IMR-90 (cell line): ENCODE measurements around the gene MSANTD1. TPM values are rescaled to one million over a fixed set of nuclear protein-coding genes. Genes with fewer than 3 reads are reported as not detected.

Experiments used
- ATAC-seq: fragments of 200-7000 bp; cut with Tn5 transposase; 2 replicates; pipeline ENCODE4 v1.9.1; 2020; ENCODE audit warnings: low read depth, mild to moderate bottlenecking, moderate library complexity
- BruUV-seq: library from RNA; stranded (reverse); fragments of 400-500 nt; replicated peaks from 2 replicates; lab custom pipeline; 2021; lab: Mats Ljungman, UMichigan
- CTCF ChIA-PET: fragments of 300-600 bp; formaldehyde crosslinking; extraction: SDS; loops from one replicate; lab custom pipeline; 2021; ENCODE audit warnings: antibody characterized with exemption; lab: Yijun Ruan, JAX
- POLR2A ChIA-PET: fragments of 300-600 bp; sonication (Branson Sonifier 250); formaldehyde crosslinking; loops from one replicate; lab custom pipeline; 2022; ENCODE audit warnings: antibody characterized with exemption; ENCODE audit not compliant: unreplicated experiment; lab: Charles Lee
- DNase-seq: peaks from one replicate; pipeline ENCODE4 v3.0.0; 2013
- H2AFZ ChIP-seq: replicated peaks from 2 replicates; pipeline ENCODE3; 2013; ENCODE audit warnings: low read length, mild to moderate bottlenecking; ENCODE audit not compliant: poor library complexity
- H2AK5ac ChIP-seq: 2 replicates; pipeline ENCODE4 v1.6.1; 2013; ENCODE audit warnings: low read depth, low read length, inconsistent platforms
- H2AK9ac ChIP-seq: replicated peaks from 2 replicates; pipeline ENCODE3; 2013; ENCODE audit warnings: mild to moderate bottlenecking, low read depth, low read length, moderate library complexity; ENCODE audit not compliant: poor library complexity
- H2BK120ac ChIP-seq: 2 replicates; pipeline ENCODE4 v1.6.1; 2013; ENCODE audit warnings: low read depth, low read length, inconsistent platforms
- H2BK15ac ChIP-seq: 3 replicates; pipeline ENCODE4 v1.6.1; 2013; ENCODE audit warnings: low read depth, low read length, inconsistent platforms
- H2BK20ac ChIP-seq: 2 replicates; pipeline ENCODE4 v1.6.1; 2013; ENCODE audit warnings: low read depth, mild to moderate bottlenecking, inconsistent platforms, low read length, moderate library complexity
- H2BK5ac ChIP-seq: 2 replicates; pipeline ENCODE4 v1.6.1; 2013; ENCODE audit warnings: mild to moderate bottlenecking, low read depth, low read length, inconsistent platforms; ENCODE audit not compliant: poor library complexity, severe bottlenecking
- H3K14ac ChIP-seq: replicated peaks from 2 replicates; pipeline ENCODE4 v1.6.1; 2013; ENCODE audit warnings: low read depth, low read length, inconsistent platforms
- H3K18ac ChIP-seq: 2 replicates; pipeline ENCODE4 v1.6.1; 2013; ENCODE audit warnings: low read depth, low read length, control low read depth
- H3K23ac ChIP-seq: 2 replicates; pipeline ENCODE4 v1.6.1; 2013; ENCODE audit warnings: low read depth, low read length, inconsistent platforms
- H3K27ac ChIP-seq: 2 replicates; pipeline ENCODE4 v1.5.1; 2013; ENCODE audit warnings: mild to moderate bottlenecking, control low read depth, low read length; ENCODE audit not compliant: insufficient read depth
- H3K27me3 ChIP-seq: 2 replicates; pipeline ENCODE4 v1.6.1; 2013; ENCODE audit warnings: low read length; ENCODE audit not compliant: control insufficient read depth, insufficient read depth
- H3K36me3 ChIP-seq: 2 replicates; pipeline ENCODE4 v1.6.1; 2013; ENCODE audit warnings: low read length, mixed read lengths; ENCODE audit not compliant: control insufficient read depth, insufficient read depth
- H3K4ac ChIP-seq: 2 replicates; pipeline ENCODE4 v1.6.1; 2013; ENCODE audit warnings: low read depth, low read length, inconsistent platforms
- H3K4me1 ChIP-seq: 2 replicates; pipeline ENCODE4 v1.6.1; 2013; ENCODE audit warnings: low read length, mixed read lengths; ENCODE audit not compliant: control insufficient read depth, insufficient read depth
- H3K4me2 ChIP-seq: 2 replicates; pipeline ENCODE4 v1.6.1; 2013; ENCODE audit warnings: low read depth, mild to moderate bottlenecking, control low read depth, low read length, moderate library complexity
- H3K4me3 ChIP-seq: 2 replicates; pipeline ENCODE4 v1.5.1; 2013; ENCODE audit warnings: low read depth, mild to moderate bottlenecking, control low read depth, low read length, moderate library complexity; ENCODE audit not compliant: insufficient read depth
- H3K56ac ChIP-seq: 2 replicates; pipeline ENCODE4 v1.6.1; 2013; ENCODE audit warnings: low read length, inconsistent platforms; ENCODE audit not compliant: insufficient read depth; ENCODE audit errors: extremely low read depth
- H3K79me1 ChIP-seq, 2 experiments: 2 replicates each; pipeline ENCODE4 v1.6.1; 2013; ENCODE audit warnings: low read length in 2 of 2, inconsistent platforms in 1 of 2, low read depth in 1 of 2
- H3K9ac ChIP-seq: 2 replicates; pipeline ENCODE4 v1.6.1; 2013; ENCODE audit warnings: low read depth, low read length, control low read depth
- H3K9me1 ChIP-seq: 2 replicates; pipeline ENCODE4 v1.6.1; 2013; ENCODE audit warnings: low read length, inconsistent platforms; ENCODE audit not compliant: insufficient read depth
- H3K9me3 ChIP-seq: 2 replicates; pipeline ENCODE4 v1.6.1; 2013; ENCODE audit warnings: low read length; ENCODE audit not compliant: control insufficient read depth, insufficient read depth
- H4K20me1 ChIP-seq: 2 replicates; pipeline ENCODE4 v1.6.1; 2013; ENCODE audit warnings: low read length, inconsistent platforms; ENCODE audit not compliant: insufficient read depth
- H4K5ac ChIP-seq: 2 replicates; pipeline ENCODE4 v1.6.1; 2013; ENCODE audit warnings: mild to moderate bottlenecking, low read depth, low read length, control low read depth
- H4K8ac ChIP-seq, 2 experiments: 2 replicates each; pipeline ENCODE4 v1.6.1; 2013; ENCODE audit warnings: low read depth in 2 of 2, low read length in 2 of 2, control low read depth in 1 of 2, inconsistent platforms in 1 of 2
- H4K91ac ChIP-seq: 2 replicates; pipeline ENCODE4 v1.6.1; 2013; ENCODE audit warnings: low read depth, low read length, inconsistent platforms; ENCODE audit not compliant: insufficient read depth
- BHLHE40 ChIP-seq: fragments of 150-350 bp; IDR thresholded peaks from 2 replicates; pipeline ENCODE4 v1.6.1; 2016; ENCODE audit warnings: mild to moderate bottlenecking, low read depth, low read length
- CEBPB ChIP-seq: IDR thresholded peaks from 2 replicates; pipeline ENCODE4 v1.6.1; 2012; ENCODE audit warnings: low read depth, low read length, improper control_type of control experiment
- CHD1 ChIP-seq: IDR thresholded peaks from 2 replicates; pipeline ENCODE4 v1.6.1; 2012; ENCODE audit warnings: low read depth, low read length, improper control_type of control experiment
- CTCF ChIP-seq: conservative IDR thresholded peaks from 2 replicates; pipeline ENCODE4 v1.5.1; 2012; ENCODE audit warnings: mild to moderate bottlenecking, low read depth, low read length, improper control_type of control experiment
- FOS ChIP-seq: fragments of 150-350 bp; IDR thresholded peaks from 2 replicates; pipeline ENCODE4 v1.6.1; 2016; ENCODE audit warnings: low read depth, low read length
- MAFK ChIP-seq: IDR thresholded peaks from 2 replicates; pipeline ENCODE4 v1.6.1; 2012; ENCODE audit warnings: low read depth, low read length, improper control_type of control experiment
- MAZ ChIP-seq: IDR thresholded peaks from 2 replicates; pipeline ENCODE4 v1.6.1; 2012; ENCODE audit warnings: low read depth, mild to moderate bottlenecking, low read length, improper control_type of control experiment, moderate library complexity, borderline replicate concordance
- MXI1 ChIP-seq: IDR thresholded peaks from 2 replicates; pipeline ENCODE4 v1.6.1; 2012; ENCODE audit warnings: low read depth, mild to moderate bottlenecking, low read length, moderate library complexity, borderline replicate concordance
- NFE2L2 ChIP-seq: fragments of 150-350 bp; IDR thresholded peaks from 2 replicates; pipeline ENCODE4 v1.6.1; 2016; ENCODE audit warnings: low read depth, mild to moderate bottlenecking, low read length
- POLR2A ChIP-seq: IDR thresholded peaks from 2 replicates; pipeline ENCODE4 v1.6.1; 2012; ENCODE audit warnings: mild to moderate bottlenecking, low read depth, low read length
- RAD21 ChIP-seq: IDR thresholded peaks from 2 replicates; pipeline ENCODE4 v1.6.1; 2012; ENCODE audit warnings: low read length, improper control_type of control experiment
- RCOR1 ChIP-seq: IDR thresholded peaks from 2 replicates; pipeline ENCODE4 v1.6.1; 2012; ENCODE audit warnings: mild to moderate bottlenecking, low read length, improper control_type of control experiment; ENCODE audit not compliant: insufficient replicate concordance
- RFX5 ChIP-seq: IDR thresholded peaks from 2 replicates; pipeline ENCODE4 v1.8.0; 2012; ENCODE audit warnings: low read depth, mild to moderate bottlenecking, low read length, moderate library complexity
- SMC3 ChIP-seq: fragments of 150-350 bp; IDR thresholded peaks from 2 replicates; pipeline ENCODE4 v1.6.1; 2016; ENCODE audit warnings: low read depth, mild to moderate bottlenecking, antibody characterized with exemption, low read length, moderate library complexity
- WGBS, 2 experiments: methylation state at CpG; one replicate each; pipeline versions ENCODE4 v1.1.5 to v1.1.7; 2013; ENCODE audit warnings: missing lambda C conversion rate in 2 of 2; ENCODE audit not compliant: insufficient read length in 1 of 2; ENCODE audit errors: extremely low coverage in 2 of 2; 5-methylcytosine and 5-hydroxymethylcytosine counted together
- dilution Hi-C: fragments of 300-500 bp; cut with HindIII; formaldehyde crosslinking; loops from one replicate; pipeline ENCODE4 v1.14.3; 2018; ENCODE audit warnings: low sequenced_read_pairs; ENCODE audit not compliant: unreplicated experiment
- in situ Hi-C: fragments of 300-500 bp; cut with MboI; formaldehyde crosslinking; loops from 3 replicates; pipeline ENCODE4 v1.14.3; 2019; ENCODE audit warnings: low sequenced_read_pairs, inconsistent platforms, mixed read lengths
- intact Hi-C: fragments of 100-400 bp; cut with micrococcal nuclease; formaldehyde crosslinking; loops from 2 replicates; pipeline ENCODE4 v1.10.0; 2022
- polyA plus RNA-seq, 3 experiments: library from polyadenylated mRNA; depleted of rRNA; stranded (reverse); fragments of >200 nt; gene quantifications; 2 replicates each; pipeline ENCODE4 v1.2.3, GENCODE V29; 2012; ENCODE audit warnings: low replicate concordance in 1 of 3
- total RNA-seq: library from RNA; depleted of rRNA; stranded (reverse); fragments of >200 nt; gene quantifications from 2 replicates; pipeline ENCODE4 v1.2.3, GENCODE V29; 2012
- TF ChIP-seq, protein P1 (sequence below): fragments of 150-350 bp; IDR thresholded peaks from 2 replicates; pipeline ENCODE4 v1.6.1; 2016; ENCODE audit warnings: low read depth, mild to moderate bottlenecking, low read length, moderate library complexity, borderline replicate concordance
- TF ChIP-seq, protein P2 (sequence below): fragments of 150-350 bp; IDR thresholded peaks from 2 replicates; pipeline ENCODE4 v1.6.1; 2017; ENCODE audit warnings: mild to moderate bottlenecking, antibody characterized with exemption, low read length, low read depth

The MSANTD1 gene
- total and polyA plus RNA-seq, 2 of the 4 experiments (the other 2 are of a cell fraction): under 0.01 to 0.07 TPM

DNA sequence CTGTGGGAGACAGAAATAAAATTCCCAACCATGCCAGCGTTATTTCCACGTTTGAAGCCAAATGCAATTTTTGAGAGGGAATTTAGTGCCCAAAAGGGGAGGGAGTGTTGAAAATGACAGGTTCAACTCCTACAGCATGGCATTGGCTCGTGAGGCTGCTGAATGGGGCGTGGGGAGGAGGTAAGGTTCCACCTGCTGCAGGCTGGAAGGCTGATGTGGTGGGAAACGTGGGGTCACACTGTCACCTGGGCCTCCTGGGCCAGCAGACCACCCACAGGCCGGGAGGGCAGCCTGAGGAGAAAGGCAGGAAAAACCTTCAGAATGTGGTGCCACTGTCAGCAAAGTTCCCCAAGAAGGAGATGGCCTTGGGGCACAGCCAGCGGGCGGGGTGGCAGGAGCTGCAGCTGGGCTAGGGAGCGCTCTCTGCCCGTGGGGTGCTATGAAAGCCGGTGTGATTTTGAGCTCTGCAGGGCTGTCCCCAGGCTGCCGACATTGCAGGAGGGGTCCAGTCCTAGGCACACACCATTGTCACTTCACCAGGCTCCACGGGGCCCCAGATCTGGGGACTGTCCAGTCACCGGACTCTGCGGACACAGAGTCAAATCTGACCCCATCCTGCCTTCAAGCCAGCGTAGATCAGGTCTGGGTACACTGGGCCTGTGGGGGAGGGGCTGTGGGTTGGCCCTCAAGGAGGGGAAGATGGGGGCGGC is 19.6 kb downstream of the MSANTD1 start:
- H3K27me3 ChIP-seq: peaks cover 17% of the 10 kb centered on the region
- DNase-seq: no peak

More for the DNA sequence above, 19.6 kb downstream of the MSANTD1 start:
- intact Hi-C loops (no loop called here), dilution Hi-C loops (no loop called here), in situ Hi-C loops (no loop called here)
- ATAC-seq: no peak
- Histone ChIP-seq H2AK9ac (no peak overlapping the region), H3K18ac (no peak overlapping the region), H4K5ac (no peak overlapping the region), H3K4me1 (no peaks in the 10 kb centered on the region), H2BK15ac (no peak overlapping the region), H2BK20ac (no peak overlapping the region), H3K56ac (no peak overlapping the region), H3K4ac (no peak overlapping the region), H2AK5ac (no peak overlapping the region), H4K91ac (no peak overlapping the region), H2BK5ac (no peak overlapping the region), H3K9me1 (no peaks in the 10 kb centered on the region), H3K14ac (no peak overlapping the region), H3K23ac (no peak overlapping the region), H3K79me1 (no peaks in the 10 kb centered on the region), H4K8ac (no peak overlapping the region), H2AFZ (no peak overlapping the region), H4K20me1 (no peaks in the 10 kb centered on the region), H2BK120ac (no peak overlapping the region), H3K9ac (no peak overlapping the region), H3K4me3 (no peak overlapping the region), H3K4me2 (no peak overlapping the region), H3K9me3 (no peaks in the 10 kb centered on the region), H3K27ac (no peak overlapping the region), H3K36me3 (no peaks in the 10 kb centered on the region)
- CTCF ChIA-PET: no interaction called here
- no TSS peak for BruUV-seq
- POLR2A ChIA-PET: no interaction called here
- TF ChIP-seq NFE2L2 (no peak), FOS (no peak), SMC3 (no peak), CTCF (no peak), BHLHE40 (no peak), MAFK (no peak), POLR2A (no peak), RAD21 (no peak), RFX5 (no peak), MXI1 (no peak), MAZ (no peak), CHD1 (no peak), CEBPB (no peak), RCOR1 (no peak)
- TF ChIP-seq, protein P1, sequence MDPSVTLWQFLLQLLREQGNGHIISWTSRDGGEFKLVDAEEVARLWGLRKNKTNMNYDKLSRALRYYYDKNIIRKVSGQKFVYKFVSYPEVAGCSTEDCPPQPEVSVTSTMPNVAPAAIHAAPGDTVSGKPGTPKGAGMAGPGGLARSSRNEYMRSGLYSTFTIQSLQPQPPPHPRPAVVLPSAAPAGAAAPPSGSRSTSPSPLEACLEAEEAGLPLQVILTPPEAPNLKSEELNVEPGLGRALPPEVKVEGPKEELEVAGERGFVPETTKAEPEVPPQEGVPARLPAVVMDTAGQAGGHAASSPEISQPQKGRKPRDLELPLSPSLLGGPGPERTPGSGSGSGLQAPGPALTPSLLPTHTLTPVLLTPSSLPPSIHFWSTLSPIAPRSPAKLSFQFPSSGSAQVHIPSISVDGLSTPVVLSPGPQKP: no peak
- TF ChIP-seq, protein P2, sequence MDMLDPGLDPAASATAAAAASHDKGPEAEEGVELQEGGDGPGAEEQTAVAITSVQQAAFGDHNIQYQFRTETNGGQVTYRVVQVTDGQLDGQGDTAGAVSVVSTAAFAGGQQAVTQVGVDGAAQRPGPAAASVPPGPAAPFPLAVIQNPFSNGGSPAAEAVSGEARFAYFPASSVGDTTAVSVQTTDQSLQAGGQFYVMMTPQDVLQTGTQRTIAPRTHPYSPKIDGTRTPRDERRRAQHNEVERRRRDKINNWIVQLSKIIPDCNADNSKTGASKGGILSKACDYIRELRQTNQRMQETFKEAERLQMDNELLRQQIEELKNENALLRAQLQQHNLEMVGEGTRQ: no peak
- WGBS, 2 experiments: 86% methylated on average over 10 of the region's 17 CpGs; no CpG with 5 or more reads in 1 of the 2 experiments
